Hematopoietic multipotent progenitor cell (in vitro differentiated cells): ENCODE data around the gene TRIM14. TPM values are rescaled to one million over a fixed set of nuclear protein-coding genes. Genes with fewer than 3 reads are reported as not detected.
"Not testable (repeated sequence)": the region's sequence is repeated elsewhere in the genome, so short reads cannot be mapped to it uniquely, and the experiment has no call there.

Source experiments
- DNase-seq, 3 donors: peaks; one replicate each; pipeline ENCODE4 v3.0.0-alpha.2; 2011 to 2015; ENCODE audit warnings: low read depth in 2 of 3, low spot score in 2 of 3
- small RNA-seq: library from RNA; depleted of rRNA; stranded (forward); fragments of <200 nt; gene quantifications from one replicate; pipeline ENCODE3, GENCODE V24; 2012
- total RNA-seq: library from RNA; depleted of rRNA; stranded (reverse); fragments of >200 nt; gene quantifications from one replicate; pipeline ENCODE4 v1.2.3, GENCODE V29; 2012

TRIM14 gene
- total RNA-seq, 1 donor: 33.4 TPM

- no peak for DNase-seq
These were observed 98.4 kb downstream of the TRIM14 start for GRCh38 chr9:98020476-98021145.

GRCh38 chr9:98019869-98020268, 99.2 kb downstream of the TRIM14 start:
- DNase-seq: not testable (repeated sequence)

Small RNAs within 50 kb of the gene (small RNA-seq; reads per million reads assigned to genes)
- gene RF00017 (not detected), gene RNU6-918P (not detected)

Other genes starting within 250 kb of the TRIM14 start
- 24.5 TPM for gene TRMO, start 196.7 kb downstream of the TRIM14 start, total RNA-seq
- gene HEMGN, start 181.1 kb downstream of the TRIM14 start, total RNA-seq: 15.1 TPM
- gene ANP32B, start 135.9 kb downstream of the TRIM14 start, total RNA-seq: 12.1 TPM
- gene NANS, start 62.5 kb downstream of the TRIM14 start, total RNA-seq: 80.8 TPM
- 3.5 TPM for gene CORO2A, start 73.4 kb upstream of the TRIM14 start, total RNA-seq
- gene TBC1D2, start 136.4 kb upstream of the TRIM14 start, total RNA-seq: 26.9 TPM